NCI-H1694 treated with DMSO at 0.1 percent for 48 hours (cell line): ENCODE data around the gene DCUN1D2.

ENCODE experiments used
- DNase-seq: peaks from one replicate; lab custom pipeline; 2025; lab: John Stamatoyannopoulos, UW

The DCUN1D2 gene

DNA sequence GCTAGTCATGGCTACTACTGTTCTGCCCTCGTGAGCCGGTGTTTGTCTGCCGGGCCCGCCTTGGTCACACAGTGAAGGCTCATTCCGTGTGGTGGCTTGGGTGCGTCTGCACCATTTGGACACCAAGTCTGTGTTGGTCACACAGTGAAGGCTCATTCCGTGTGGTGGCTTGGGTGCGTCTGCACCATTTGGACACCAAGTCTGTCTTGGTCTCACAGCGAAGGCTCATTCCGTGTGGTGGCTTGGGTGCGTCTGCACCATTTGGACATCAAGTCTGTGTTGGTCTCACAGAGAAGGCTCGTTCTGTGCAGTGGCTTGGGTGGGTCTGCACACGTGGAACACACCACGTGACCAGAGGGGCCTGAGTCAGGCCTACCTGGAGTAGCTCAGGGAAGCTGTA is 29.0 kb upstream of the DCUN1D2 start:
- DNase-seq = no peak

DNA sequence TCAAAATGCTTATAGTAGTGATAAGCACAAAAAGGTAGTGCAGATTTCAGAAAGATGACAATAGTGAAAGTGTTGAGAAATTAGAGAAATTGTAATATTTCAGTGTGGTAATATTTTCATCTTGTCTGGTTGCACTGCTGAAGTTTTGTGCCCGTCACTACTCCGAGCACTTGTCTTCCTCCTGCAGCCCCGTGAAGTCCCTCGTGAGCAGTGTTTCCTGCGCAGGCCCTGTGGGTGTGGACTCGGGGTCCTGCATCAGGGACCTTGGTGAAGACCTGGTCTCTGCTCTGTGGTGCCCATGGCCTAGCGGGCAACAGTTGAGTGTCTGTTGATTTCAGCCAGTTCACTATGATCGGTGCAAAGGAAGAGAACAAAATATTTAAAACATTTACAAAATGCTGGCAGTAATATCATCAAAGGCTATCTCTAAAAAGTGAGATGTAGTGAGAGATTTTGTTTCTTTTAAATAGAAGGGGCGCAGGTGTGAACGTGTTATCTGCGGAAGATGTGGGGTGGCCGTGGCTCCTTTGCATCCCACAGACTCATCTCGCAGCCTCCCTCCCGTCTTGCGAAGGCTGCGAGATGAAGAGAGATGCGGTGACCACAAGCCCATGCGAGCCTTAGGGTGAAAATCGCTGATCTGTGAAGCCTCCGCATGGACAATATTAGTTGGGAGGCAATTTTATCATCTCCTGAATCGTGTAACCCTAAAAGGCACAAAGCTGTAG is 27.7 kb upstream of the DCUN1D2 start:
- no peak for DNase-seq

DNA sequence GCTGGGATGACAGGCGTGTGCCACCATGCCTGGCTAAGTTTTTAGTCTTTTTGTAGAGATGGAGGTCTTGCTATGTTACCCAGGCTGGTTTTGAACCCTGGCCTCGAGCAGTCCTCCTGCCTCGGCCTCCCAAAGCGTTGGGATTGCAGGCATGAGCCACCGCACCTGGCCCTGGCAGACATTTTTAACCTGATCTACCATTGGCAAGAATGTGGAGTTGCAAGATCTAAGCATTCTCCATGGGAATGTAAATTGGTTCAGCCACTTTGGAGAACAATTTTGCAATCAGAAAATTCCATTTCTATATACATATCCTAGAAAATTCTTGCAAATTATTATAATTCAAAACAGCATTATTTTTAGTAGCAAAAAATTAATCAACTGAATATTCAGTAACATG is 24.3 kb upstream of the DCUN1D2 start:
- no peak for DNase-seq

DNA sequence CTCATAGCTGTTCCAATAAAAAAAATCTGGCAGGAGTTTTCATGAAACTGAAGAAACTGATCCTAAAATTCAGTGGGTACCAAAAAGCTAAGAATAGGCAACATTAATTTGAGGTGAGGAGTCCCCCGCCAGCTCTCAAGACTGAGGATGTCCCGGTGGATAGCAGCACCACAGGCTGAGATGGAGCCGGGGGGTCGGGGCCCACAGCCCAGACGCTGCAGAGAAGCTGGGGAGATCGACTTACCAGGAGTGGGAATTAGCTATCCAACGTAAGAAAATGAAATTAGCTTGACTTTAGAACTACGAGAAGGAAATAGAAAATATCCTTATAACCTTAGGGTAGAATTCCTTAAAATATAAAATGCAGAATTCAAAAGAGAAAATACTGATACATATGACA is 23.2 kb upstream of the DCUN1D2 start:
- DNase-seq = no peak

DNA sequence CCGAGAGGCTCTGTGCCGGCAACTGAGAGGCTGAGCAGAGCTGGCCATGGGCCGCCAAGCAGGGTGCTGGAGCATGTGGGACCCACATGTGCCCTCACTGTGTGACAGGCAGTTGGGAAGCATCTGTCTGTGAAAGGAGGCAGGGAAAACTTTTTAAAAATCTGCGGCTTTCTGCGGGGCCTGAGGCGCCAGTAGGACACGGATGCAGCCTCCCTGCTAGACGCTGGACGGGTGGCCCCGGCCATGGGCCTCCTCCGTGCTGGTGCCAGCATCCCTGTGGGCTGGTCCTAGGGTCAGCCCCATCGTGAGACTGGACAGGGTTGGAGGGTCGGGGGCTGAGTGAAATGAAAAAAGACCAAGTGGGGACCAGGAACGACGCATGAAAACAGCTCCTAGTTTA is 20.9 kb upstream of the DCUN1D2 start:
- DNase-seq = no peak

DNA sequence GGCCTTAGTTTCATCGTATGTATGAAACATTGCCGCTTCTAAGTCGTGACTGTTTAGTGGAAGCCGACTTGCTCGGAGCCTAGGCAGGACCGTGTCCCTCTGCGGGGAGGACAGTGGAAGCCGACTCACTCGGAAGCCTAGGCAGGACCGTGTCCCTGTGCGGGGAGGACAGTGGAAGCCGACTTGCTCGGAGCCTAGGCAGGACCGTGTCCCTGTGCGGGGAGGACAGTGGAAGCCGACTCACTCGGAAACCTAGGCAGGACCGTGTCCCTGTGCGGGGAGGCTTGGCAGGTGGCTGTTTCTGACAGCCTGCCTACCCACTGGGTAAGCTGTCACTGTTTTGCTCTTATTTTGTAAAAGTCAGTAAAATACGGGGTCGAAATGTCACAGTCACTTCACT is 20.4 kb upstream of the DCUN1D2 start:
- DNase-seq = no peak

DNA sequence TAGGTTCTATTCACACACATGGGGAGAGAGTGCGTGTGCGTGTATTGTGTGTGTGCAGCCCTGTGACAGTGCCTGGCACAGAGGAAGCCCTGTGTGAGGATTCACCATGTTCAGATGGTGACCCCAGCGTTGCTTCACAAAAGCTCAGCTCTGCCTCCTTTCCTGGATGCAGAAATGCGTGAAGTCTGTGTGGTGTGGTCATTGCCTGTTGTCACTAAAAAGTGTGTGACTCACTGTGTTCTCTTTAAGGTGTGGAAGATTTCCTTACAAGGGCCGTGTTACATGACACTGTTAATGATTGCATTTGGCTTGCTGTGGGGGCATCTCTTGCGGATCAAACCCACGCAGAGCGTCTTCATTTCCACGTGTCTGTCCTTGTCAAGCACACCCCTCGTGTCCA is 19.5 kb upstream of the DCUN1D2 start:
- no peak for DNase-seq

DNA sequence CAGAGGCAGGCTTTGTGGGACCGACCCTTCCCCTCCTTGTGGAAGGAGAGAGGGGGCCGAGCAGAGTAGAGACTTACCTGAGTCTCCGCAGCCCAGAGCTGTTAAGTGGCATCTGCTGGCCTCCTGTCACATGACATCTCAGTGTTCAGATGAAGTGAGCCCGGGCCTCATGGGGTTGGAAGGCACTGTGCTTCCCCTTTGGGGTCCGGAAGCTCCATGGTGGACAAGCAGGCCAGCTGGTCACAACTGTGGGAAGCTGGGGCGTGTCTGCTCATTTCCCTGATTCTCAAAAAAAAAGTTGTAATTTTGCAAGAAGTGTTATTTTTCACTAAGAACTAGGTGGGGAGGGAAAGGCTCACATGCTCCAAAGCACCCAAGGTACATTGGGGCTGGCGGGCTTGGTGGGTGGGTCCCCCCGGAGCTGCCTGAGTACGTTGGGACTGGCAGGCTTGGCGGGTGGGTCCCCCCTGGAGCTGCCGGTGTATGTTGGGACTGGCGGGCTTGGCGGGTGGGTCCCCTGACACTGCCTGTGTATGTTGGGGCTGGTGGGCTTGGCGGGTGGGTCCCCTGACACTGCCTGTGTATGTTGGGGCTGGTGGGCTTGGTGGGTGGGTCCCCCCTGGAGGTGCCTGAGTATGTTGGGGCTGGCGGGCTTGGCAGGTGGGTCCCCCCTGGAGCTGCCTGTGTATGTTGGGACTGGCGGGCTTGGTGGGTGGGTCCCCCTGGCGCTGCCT is 18.2 kb upstream of the DCUN1D2 start:
- no peak for DNase-seq

DNA sequence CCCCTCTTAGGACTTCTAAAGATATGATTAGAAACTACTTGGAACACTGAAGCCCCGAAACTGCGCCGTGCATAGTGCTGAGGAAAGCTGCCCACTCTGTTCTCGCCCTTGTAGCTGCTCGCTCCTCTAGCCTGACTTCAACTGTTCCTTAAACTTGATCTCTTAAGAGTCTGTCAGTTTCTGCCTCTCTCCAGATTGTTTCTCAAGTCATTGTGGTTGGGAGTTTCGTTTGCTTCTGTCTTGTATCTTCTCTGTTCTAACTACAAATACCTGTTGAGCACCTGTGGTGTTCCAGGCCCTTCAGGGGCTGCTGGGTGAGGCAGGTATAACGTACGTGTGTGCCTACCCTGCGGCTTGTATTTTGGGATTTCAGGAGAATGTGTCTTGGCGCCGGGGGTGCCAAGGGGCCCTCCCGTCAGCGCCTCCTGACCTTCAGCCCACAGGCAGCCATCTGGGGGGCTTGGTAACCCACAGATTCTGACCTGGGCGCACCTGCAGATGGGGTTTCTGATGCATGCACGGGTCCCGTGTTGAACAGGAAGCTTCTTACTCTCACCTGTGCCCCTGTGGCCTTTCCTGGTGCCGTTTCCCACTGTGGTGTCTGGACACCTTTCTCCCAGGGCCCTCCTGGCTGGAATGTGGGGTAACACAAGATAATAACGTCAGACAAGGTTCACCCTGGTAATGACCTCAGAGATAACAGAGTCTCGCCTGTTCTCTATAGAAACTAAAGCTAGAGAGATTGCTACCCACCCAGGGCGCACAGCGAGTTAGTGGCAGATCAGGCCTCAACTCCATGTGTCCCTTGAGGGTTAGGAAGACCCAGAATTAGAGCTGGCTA is 17.2 kb upstream of the DCUN1D2 start:
- DNase-seq = no peak

DNA sequence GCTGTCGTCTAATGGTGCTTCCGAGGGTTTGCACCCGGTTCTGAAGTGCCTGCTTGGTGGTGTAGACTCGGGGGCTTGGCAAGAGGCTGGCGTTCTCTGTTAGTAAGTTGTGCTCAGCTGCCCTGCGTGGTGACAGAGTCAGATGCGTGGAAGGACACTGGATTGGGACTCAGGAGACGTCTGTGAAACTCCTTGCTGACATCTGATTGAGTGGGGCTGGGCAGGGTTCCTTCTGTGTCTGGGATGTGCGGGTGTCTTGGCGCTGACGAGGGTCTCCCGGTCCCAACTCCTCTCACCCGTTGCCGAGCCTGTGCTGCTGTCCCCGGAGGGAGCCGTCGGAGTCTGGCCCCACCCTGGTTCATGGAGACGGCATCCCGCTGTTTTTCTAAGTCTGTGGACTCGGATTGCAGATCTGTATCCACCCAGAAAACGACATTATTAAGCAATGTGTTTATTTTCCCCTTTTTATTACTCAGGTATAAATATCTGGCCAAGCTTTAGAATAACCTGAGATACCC is 16.4 kb upstream of the DCUN1D2 start:
- no peak for DNase-seq

DNA sequence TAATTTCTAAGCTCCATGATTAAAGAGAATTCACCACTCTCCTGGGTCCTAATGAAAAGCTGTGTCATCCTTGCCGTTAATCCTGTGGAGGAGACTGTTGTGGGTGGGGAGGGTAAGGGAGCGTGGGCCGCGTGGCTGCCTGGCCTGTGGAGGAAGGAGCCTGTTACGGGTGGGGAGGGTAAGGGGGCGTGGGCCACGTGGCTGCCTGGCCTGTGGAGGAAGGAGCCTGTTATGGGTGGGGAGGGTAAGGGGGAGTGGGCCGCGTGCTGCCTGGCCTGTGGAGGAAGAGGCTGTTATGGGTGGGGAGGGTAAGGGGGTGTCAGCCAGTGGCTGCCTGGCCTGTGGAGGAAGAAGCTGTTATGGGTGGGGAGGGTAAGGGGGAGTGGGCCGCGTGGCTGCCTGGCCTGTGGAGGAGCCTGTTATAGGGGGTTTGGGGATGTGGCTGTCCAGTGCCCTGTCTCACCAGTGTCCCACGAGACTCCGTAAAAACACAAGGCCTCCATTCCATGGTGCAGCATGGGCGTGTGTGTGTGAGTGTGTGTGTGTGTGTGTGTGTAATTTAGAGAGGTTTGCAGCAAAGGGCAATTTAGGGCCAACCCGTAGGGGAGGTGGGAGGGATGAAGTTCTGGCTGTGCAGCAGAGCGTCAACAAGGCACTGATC is 15.6 kb upstream of the DCUN1D2 start:
- no peak for DNase-seq

DNA sequence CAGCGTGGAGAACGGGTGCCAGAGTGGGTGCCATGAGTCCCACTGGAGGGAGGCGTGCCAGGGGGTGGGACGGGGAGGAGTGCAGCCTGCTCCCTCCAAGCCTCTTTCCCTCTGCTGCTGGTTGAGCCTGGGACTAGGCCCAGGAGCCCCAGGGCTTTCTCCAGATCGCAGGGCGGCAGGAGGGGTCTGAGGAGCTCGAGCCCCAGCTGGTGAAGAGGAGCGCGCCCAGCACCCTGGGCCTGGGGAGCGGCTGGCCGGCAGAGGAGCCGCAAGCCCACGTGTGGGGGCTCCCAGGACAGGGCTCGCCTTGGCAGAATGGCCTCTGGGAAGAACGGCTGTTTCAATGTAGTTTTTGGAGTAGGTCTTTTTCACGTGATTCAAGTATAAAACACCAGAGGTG is 12.2 kb upstream of the DCUN1D2 start:
- DNase-seq = no peak

DNA sequence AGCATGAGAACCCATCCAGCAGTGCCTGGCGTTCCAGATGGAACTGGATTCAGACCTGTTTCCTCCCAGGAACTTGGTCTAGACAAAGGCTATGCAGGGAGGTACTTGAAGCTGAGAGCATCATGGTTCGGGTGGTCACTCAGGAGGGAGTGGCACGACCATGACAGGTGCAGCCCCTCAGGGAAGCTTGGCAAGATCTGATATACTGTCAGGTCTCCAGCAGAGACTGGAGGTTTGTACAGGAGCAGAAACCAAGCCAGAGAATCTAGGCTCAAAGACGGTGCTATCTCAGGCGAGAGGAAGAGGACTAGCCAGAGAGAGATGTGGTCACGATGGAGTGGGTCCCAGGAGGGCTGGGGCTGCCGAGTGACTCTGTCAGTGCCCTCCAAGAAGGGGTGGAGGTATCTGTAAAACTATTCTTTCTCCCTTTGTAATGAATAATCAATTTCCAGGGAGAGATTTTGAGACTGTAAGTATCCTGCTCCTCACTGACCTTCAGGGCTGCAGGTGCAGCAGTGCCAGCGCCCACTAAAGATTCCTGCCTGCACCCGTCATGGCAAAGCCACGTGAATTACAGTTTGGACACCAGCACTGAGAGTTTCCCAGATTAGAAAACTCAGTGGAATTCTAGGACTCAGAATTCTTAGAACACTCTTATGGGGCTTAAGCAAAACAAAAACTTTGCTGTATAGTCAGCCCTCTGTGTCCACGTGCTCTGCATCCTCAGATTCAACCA is 10.2 kb upstream of the DCUN1D2 start:
- no peak for DNase-seq

DNA sequence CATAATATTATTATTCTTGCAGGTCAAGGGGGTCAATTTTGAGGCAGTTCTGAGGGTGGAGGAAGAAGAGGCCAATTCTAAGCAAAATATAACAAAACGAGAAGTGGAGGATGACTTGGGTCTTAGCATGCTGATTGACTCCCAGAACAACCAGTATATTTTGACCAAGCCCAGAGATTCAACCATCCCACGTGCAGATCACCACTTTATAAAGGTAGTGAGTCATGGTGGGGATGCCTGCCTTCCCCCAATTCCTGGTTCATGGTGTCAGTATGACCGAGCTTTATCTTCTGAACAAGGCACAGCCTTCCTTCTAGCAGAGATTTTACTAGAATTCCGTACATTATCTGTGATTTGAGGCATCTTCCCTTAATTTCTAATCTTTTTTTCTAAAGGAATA is 9.4 kb upstream of the DCUN1D2 start:
- no peak for DNase-seq

DNA sequence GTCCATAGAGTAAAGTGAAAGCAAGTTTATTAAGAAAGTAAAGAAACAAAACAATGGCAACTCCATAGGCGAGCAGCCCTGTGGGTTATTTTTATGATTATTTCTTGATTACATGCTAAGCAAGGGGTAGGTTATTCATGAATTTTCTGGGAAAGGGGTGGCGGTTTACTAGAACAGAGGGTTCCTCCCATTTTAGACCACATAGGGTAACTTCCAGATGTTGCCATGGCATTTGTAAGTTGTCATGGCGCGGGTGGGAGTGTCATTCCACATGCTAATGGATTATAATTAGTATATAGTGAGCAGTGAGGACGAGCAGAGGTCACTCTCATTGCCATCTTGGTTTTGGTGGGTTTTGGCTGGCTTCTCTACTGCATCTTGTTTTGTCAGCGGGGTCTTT is 8.4 kb upstream of the DCUN1D2 start:
- no peak for DNase-seq

DNA sequence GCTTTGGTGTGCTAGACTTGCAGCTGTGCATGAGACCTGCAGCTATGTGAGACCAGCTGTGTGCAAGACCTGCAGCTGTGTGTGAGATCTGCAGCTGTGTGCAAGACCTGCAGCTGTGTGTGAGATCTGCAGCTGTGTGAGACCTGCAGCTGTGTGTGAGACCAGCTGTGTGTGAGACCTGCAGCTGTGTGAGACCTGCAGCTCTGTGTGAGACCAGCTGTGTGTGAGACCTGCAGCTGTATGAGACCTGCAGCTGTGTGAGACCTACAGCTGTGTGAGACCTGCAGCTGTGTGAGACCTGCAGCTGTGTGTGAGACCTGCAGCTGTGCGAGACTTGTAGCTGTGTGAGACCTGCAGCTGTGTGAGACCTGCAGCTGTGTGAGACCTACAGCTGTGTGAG is 6.7 kb upstream of the DCUN1D2 start:
- DNase-seq = no peak

DNA sequence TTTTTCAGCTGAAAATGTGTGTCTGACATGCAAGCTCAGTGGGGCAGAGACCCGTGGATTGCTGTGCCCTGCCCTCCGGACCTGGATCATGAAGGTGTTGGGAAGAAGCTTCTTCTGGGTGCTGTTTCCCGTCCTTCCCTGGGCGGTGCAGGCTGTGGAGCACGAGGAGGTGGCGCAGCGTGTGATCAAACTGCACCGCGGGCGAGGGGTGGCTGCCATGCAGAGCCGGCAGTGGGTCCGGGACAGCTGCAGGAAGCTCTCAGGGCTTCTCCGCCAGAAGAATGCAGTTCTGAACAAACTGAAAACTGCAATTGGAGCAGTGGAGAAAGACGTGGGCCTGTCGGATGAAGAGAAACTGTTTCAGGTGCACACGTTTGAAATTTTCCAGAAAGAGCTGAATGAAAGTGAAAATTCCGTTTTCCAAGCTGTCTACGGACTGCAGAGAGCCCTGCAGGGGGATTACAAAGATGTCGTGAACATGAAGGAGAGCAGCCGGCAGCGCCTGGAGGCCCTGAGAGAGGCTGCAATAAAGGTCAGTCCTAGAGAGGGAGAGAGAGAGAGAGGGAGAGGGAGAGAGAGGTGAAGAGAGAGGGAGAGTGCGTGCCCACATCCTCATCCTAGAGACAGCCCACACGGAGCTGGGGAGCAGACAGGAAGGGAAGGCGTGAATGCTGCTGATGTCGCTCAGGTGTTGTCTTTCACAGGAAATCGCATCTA is 5.1 kb upstream of the DCUN1D2 start:
- DNase-seq = no peak

DNA sequence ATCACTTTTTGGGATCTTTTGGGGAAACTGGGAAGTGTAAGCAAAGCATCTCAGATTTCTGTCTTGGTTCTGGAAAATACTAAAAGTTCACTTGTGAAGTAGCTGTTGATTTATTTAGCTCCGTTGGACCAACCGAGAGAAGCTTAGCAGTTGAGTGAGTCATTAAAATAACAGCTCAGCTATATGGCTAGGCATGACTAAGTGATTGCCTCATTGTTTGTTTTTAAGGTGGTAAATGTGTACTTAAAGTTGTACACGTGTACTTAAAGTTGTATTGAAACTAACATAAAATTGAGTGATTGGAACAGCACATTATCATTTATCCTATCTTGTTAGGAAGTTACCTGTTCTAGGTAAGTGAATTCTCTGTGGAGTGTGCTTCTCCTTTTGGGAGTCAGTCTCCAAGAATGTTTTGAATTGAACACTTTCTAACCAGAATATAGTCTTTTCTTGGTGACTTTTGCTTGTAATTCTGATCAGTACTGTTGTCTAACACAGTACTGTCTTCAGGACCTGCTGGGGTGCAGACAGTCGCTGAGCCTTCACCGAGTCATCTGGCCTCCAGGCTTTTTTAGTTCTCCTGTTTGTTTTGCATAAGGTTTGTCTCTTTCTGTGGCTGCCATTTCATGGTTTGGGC is 2.9 kb upstream of the DCUN1D2 start:
- no peak for DNase-seq

DNA sequence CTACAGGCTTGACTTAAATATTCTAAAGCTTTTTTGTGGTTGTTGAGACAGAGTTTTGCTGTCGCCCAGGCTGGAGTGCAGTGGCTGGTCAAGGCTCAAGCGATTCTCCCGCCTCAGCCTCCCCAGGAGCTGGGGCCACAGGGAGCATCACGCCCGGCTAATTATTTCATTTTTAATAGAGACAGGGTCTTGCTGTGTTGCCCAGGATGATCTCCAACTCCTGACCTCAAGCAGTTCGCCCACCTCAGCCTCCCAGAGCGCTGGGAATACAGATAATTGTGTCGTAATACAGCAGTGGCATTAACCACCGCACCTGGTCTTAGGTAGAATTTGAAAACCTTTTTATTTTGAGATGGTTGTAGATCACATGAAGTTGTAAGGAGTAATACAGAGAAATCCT is 1.5 kb upstream of the DCUN1D2 start:
- no peak for DNase-seq

DNA sequence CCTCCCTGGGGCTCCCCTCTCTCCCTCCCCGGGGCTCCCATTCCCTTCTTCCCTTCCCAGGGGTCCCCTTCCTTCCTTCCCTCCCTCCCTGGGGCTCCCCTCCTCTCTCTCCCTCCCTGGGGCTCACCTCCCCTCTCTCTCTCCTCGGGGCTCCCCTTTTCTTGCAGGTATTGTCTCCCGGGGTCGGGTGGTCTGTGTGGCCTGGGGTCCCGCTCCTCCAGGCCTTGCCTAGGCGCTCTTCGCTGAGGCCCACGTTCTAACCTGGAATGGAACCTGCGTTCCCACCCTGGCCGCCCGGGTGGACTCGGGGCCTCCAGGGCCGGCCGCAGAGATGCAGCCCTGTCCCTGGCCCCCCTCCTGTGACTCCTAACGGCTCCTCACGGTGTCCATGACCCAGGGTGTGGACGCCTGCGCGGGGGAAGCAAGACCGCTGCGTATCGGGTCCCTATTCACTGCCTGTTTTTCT is 940 bp upstream of the DCUN1D2 start:
- no peak for DNase-seq
